GM12878 (cell line): ENCODE results near the gene CNTNAP5. TPM values are rescaled to one million over a fixed set of nuclear protein-coding genes. Genes with fewer than 3 reads are reported as not detected.

Experiments
- ATAC-seq: fragments of 200-7000 bp; cut with Tn5 transposase; 3 replicates; pipeline ENCODE4 v1.9.1; 2020; ENCODE audit warnings: mild to moderate bottlenecking, moderate library complexity
- BruUV-seq: library from RNA; stranded (reverse); fragments of 400-500 nt; replicated peaks from 2 replicates; lab custom pipeline; 2021; lab: Mats Ljungman, UMichigan
- CTCF ChIA-PET: fragments of 300-600 bp; sonication (Branson Sonifier 250); formaldehyde crosslinking; extraction: SDS; loops from one replicate; lab custom pipeline; 2021; ENCODE audit warnings: inconsistent platforms; lab: Yijun Ruan, JAX
- POLR2A ChIA-PET: fragments of 350-600 bp; formaldehyde crosslinking; extraction: SDS; loops from one replicate; lab custom pipeline; 2021; ENCODE audit warnings: inconsistent platforms; lab: Charles Lee
- RAD21 ChIA-PET: fragments of 300-600 bp; sonication (Branson Sonifier 250); formaldehyde crosslinking; loops from one replicate; lab custom pipeline; 2023; ENCODE audit warnings: antibody characterized with exemption; ENCODE audit not compliant: unreplicated experiment; lab: Charles Lee
- SMC1A ChIA-PET: fragments of 300-600 bp; sonication (Branson Sonifier 250); formaldehyde crosslinking; loops from one replicate; lab custom pipeline; 2023; ENCODE audit not compliant: unreplicated experiment, uncharacterized antibody; lab: Charles Lee
- DNase-seq: peaks from one replicate; pipeline ENCODE4 v3.0.0-alpha.2; 2011; ENCODE audit warnings: low read depth, low spot score
- FAIRE-seq: peaks from 3 replicates; lab custom pipeline; 2011; peaks lifted over from hg19 to GRCh38; lab: Jason Lieb, UNC
- H2AFZ ChIP-seq: 2 replicates; pipeline ENCODE4 v1.6.0; 2011; ENCODE audit warnings: low read depth, low read length, control low read depth; ENCODE audit not compliant: control insufficient read depth
- H3K27ac ChIP-seq: 2 replicates; pipeline ENCODE4 v1.5.1; 2011; ENCODE audit warnings: control low read depth; ENCODE audit not compliant: control insufficient read depth, insufficient read depth
- H3K27me3 ChIP-seq, 2 experiments: replicated peaks in 1 of 2; 2 replicates each; pipeline versions ENCODE4 v1.6.0 to v1.6.1; 2011; ENCODE audit warnings: low read length in 1 of 2; ENCODE audit not compliant: control insufficient read depth in 2 of 2, insufficient read depth in 2 of 2
- H3K36me3 ChIP-seq, 2 experiments: 2 replicates each; pipeline ENCODE4 v1.5.1; 2011; ENCODE audit warnings: low read length in 1 of 2; ENCODE audit not compliant: control insufficient read depth in 2 of 2, insufficient read depth in 2 of 2
- H3K4me1 ChIP-seq: 2 replicates; pipeline ENCODE4 v1.6.1; 2011; ENCODE audit warnings: mild to moderate bottlenecking, low read length, moderate library complexity, mixed read lengths; ENCODE audit not compliant: control insufficient read depth, insufficient read depth
- H3K4me2 ChIP-seq: 2 replicates; pipeline ENCODE4 v1.6.0; 2011; ENCODE audit warnings: control low read depth; ENCODE audit not compliant: control insufficient read depth, insufficient read depth
- H3K4me3 ChIP-seq: fragments of 200-600 bp; sonication (generic); 2 replicates; pipeline ENCODE4 v1.5.1; 2016
- H3K79me2 ChIP-seq: 2 replicates; pipeline ENCODE4 v1.6.0; 2011; ENCODE audit warnings: low read length; ENCODE audit not compliant: control insufficient read depth, insufficient read depth
- H3K9ac ChIP-seq: 2 replicates; pipeline ENCODE4 v1.8.0; 2011; ENCODE audit warnings: low read length, control low read depth, mixed read lengths; ENCODE audit not compliant: control insufficient read depth, insufficient read depth
- H3K9me3 ChIP-seq: replicated peaks from 3 replicates; pipeline ENCODE4 v1.5.1; 2011; ENCODE audit warnings: mild to moderate bottlenecking, low read length; ENCODE audit not compliant: control insufficient read depth, insufficient read depth
- H4K20me1 ChIP-seq: 2 replicates; pipeline ENCODE4 v1.6.0; 2011; ENCODE audit not compliant: control insufficient read depth, insufficient read depth
- BHLHE40 ChIP-seq, 2 experiments: fragments of 450-650 bp in 1 of 2; IDR thresholded peaks; 2 replicates each; pipeline ENCODE4 v1.6.1; 2011 to 2017; ENCODE audit warnings: low read depth in 2 of 2, borderline replicate concordance in 1 of 2, improper control_type of control experiment in 1 of 2, low read length in 1 of 2, mild to moderate bottlenecking in 1 of 2
- BRCA1 ChIP-seq: IDR thresholded peaks from 2 replicates; pipeline ENCODE4 v1.6.1; 2011; ENCODE audit warnings: low read depth, low read length, improper control_type of control experiment
- CREB1 ChIP-seq: IDR thresholded peaks from 2 replicates; pipeline ENCODE4 v1.6.1; 2012; ENCODE audit warnings: low read depth, mild to moderate bottlenecking, inconsistent platforms
- E2F4 ChIP-seq: IDR thresholded peaks from 2 replicates; pipeline ENCODE4 v1.6.1; 2012; ENCODE audit warnings: low read depth, low read length, improper control_type of control experiment
- EED ChIP-seq: sonication (generic); IDR thresholded peaks from 2 replicates; pipeline ENCODE4 v1.6.1; 2016; ENCODE audit warnings: antibody characterized with exemption, low read depth
- EP300 ChIP-seq, 2 experiments: fragments of 150-350 bp in 1 of 2; IDR thresholded peaks; 2 replicates each; pipeline ENCODE4 v1.6.1; 2011 to 2012; ENCODE audit warnings: low read depth in 2 of 2, low read length in 2 of 2, borderline replicate concordance in 1 of 2, improper control_type of control experiment in 1 of 2, inconsistent platforms in 1 of 2; ENCODE audit not compliant: control insufficient read depth in 1 of 2
- HDAC2 ChIP-seq: fragments of 200-600 bp; sonication (generic); IDR thresholded peaks from 2 replicates; pipeline ENCODE4 v1.6.1; 2017
- NR2F1 ChIP-seq: fragments of 450-650 bp; conservative IDR thresholded peaks from 2 replicates; pipeline ENCODE4 v1.6.1; 2017; ENCODE audit warnings: mild to moderate bottlenecking
- PAX8 ChIP-seq: fragments of 450-650 bp; IDR thresholded peaks from 2 replicates; pipeline ENCODE4 v1.6.1; 2017; ENCODE audit warnings: mild to moderate bottlenecking, moderate library complexity
- POLR2A ChIP-seq: IDR thresholded peaks from 2 replicates; pipeline ENCODE4 v1.6.1; 2011; ENCODE audit warnings: low read depth, mild to moderate bottlenecking, low read length
- RELA ChIP-seq: fragments of 450-650 bp; IDR thresholded peaks from 2 replicates; pipeline ENCODE4 v1.8.0; 2014; ENCODE audit warnings: borderline replicate concordance; ENCODE audit not compliant: partially characterized antibody
- SREBF2 ChIP-seq: IDR thresholded peaks from 2 replicates; pipeline ENCODE4 v1.6.1; 2012; ENCODE audit warnings: mild to moderate bottlenecking, low read length
- ZBTB4 ChIP-seq: fragments of 450-650 bp; formaldehyde crosslinking; IDR thresholded peaks from 2 replicates; pipeline ENCODE4 v1.4.0; 2022; ENCODE audit warnings: mild to moderate bottlenecking, moderate library complexity
- ZNF622 ChIP-seq: fragments of 450-650 bp; IDR thresholded peaks from 2 replicates; pipeline ENCODE4 v1.6.1; 2017; ENCODE audit warnings: mild to moderate bottlenecking, inconsistent platforms
- WGBS: methylation state at CpG from one replicate; pipeline ENCODE4 v1.1.6; 2016; ENCODE audit warnings: low lambda C conversion rate; ENCODE audit not compliant: insufficient replicate concordance, insufficient coverage; ENCODE audit errors: missing lambda C conversion rate; 5-methylcytosine and 5-hydroxymethylcytosine counted together
- in situ Hi-C: fragments of 300-500 bp; cut with MboI; formaldehyde crosslinking; loops from 9 replicates; pipeline ENCODE4 v1.14.3; 2018; ENCODE audit warnings: mixed read lengths
- intact Hi-C: fragments of 100-400 bp; cut with micrococcal nuclease; formaldehyde crosslinking; loops from one replicate; pipeline ENCODE4 v1.14.2; 2022; ENCODE audit not compliant: unreplicated experiment
- polyA plus RNA-seq, 11 experiments: library from polyadenylated mRNA; depleted of rRNA in 4 of 11; unstranded in 6 of 11; stranded (reverse) in 5 of 11; fragments of >200 nt; fragmentation: Nextera tagmentation in 4 of 11; fragmentation: Illumina TruSeq in 1 of 11; extraction: Ambion mirVana in 4 of 11; extraction: Trizol in 1 of 11; gene quantifications; 1 replicate in 1 of 11; 2 replicates in 10 of 11; pipeline versions ENCODE4 v1.2.1 to v1.2.3, GENCODE V29; 2011 to 2016; ENCODE audit warnings: inconsistent platforms in 2 of 11, missing spikeins in 2 of 11, low read depth in 1 of 11
- total RNA-seq, 4 experiments: library from RNA; depleted of rRNA in 3 of 4; stranded (reverse); fragments of >200 nt in 3 of 4; fragmentation: Illumina TruSeq in 1 of 4; extraction: Trizol in 1 of 4; gene quantifications; 2 replicates each; pipeline versions ENCODE4 v1.2.1 to v1.2.3, GENCODE V29; 2013 to 2021
- TF ChIP-seq, protein P1 (sequence below): fragments of 450-650 bp; IDR thresholded peaks from 2 replicates; pipeline ENCODE4 v1.6.1; 2017; ENCODE audit warnings: mild to moderate bottlenecking, low read depth, inconsistent platforms; ENCODE audit not compliant: poor library complexity, severe bottlenecking
- TF ChIP-seq, protein P2 (sequence below): fragments of 450-650 bp; IDR thresholded peaks from 2 replicates; pipeline ENCODE4 v1.6.1; 2016; ENCODE audit warnings: mild to moderate bottlenecking

The CNTNAP5 gene
- total and polyA plus RNA-seq, 10 of the 15 experiments (the other 5 are each of a cell fraction or from before 2014, with no cell fraction given), result not detected

- intact Hi-C loops, result no loop called here
- no peak overlapping the region for H3K9ac ChIP-seq
- in situ Hi-C loops, result no loop called here
- H2AFZ ChIP-seq, result no peak overlapping the region
- H3K27me3 ChIP-seq, result no peaks in the 10 kb centered on the region
- DNase-seq, result no peak
- no peaks in the 10 kb centered on the region for H3K79me2 ChIP-seq
- H3K9me3 ChIP-seq, result no peaks in the 10 kb centered on the region
- CTCF ChIA-PET, result no interaction called here
- BruUV-seq, result no TSS peak
- RAD21 ChIA-PET, result no interaction called here
- SMC1A ChIA-PET, result no interaction called here
- no peaks in the 10 kb centered on the region for H3K36me3 ChIP-seq
- POLR2A ChIA-PET, result no interaction called here
- H3K27ac ChIP-seq, result no peak overlapping the region
- no peaks in the 10 kb centered on the region for H4K20me1 ChIP-seq
- no peak for ATAC-seq
- TF ChIP-seq CREB1, result no peak
- no peak for TF ChIP-seq SREBF2
- no peak for TF ChIP-seq ZBTB4 (CRISPR knock-in tag)
- TF ChIP-seq NR2F1, result no peak
- TF ChIP-seq EED, result no peak
- TF ChIP-seq, protein P1, sequence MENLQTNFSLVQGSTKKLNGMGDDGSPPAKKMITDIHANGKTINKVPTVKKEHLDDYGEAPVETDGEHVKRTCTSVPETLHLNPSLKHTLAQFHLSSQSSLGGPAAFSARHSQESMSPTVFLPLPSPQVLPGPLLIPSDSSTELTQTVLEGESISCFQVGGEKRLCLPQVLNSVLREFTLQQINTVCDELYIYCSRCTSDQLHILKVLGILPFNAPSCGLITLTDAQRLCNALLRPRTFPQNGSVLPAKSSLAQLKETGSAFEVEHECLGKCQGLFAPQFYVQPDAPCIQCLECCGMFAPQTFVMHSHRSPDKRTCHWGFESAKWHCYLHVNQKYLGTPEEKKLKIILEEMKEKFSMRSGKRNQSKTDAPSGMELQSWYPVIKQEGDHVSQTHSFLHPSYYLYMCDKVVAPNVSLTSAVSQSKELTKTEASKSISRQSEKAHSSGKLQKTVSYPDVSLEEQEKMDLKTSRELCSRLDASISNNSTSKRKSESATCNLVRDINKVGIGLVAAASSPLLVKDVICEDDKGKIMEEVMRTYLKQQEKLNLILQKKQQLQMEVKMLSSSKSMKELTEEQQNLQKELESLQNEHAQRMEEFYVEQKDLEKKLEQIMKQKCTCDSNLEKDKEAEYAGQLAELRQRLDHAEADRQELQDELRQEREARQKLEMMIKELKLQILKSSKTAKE, result no peak
- no peak for TF ChIP-seq POLR2A
- no peak for TF ChIP-seq E2F4
- TF ChIP-seq HDAC2, result no peak
- no peak for TF ChIP-seq EP300 (IDR thresholded peaks at IDR 0.05; ENCODE audit: borderline replicate concordance in 1 of 2, control insufficient read depth in 1 of 2, low read depth in 2 of 2, low read length in 2 of 2)
- TF ChIP-seq PAX8, result no peak
- no peak for TF ChIP-seq BRCA1
- no peak for TF ChIP-seq RELA
- TF ChIP-seq, protein P2, sequence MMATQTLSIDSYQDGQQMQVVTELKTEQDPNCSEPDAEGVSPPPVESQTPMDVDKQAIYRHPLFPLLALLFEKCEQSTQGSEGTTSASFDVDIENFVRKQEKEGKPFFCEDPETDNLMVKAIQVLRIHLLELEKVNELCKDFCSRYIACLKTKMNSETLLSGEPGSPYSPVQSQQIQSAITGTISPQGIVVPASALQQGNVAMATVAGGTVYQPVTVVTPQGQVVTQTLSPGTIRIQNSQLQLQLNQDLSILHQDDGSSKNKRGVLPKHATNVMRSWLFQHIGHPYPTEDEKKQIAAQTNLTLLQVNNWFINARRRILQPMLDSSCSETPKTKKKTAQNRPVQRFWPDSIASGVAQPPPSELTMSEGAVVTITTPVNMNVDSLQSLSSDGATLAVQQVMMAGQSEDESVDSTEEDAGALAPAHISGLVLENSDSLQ, result no peak
- no peak for TF ChIP-seq BHLHE40 (IDR thresholded peaks at IDR 0.05; ENCODE audit: borderline replicate concordance in 1 of 2, low read depth in 2 of 2, low read length in 1 of 2)
- TF ChIP-seq ZNF622, result no peak
- WGBS, result 11% methylated on average over 2 of the region's 2 CpGs
- FAIRE-seq, result no peak
- no peak overlapping the region for H3K4me3 ChIP-seq
- no peaks in the 10 kb centered on the region for H3K4me1 ChIP-seq
- no peak overlapping the region for H3K4me2 ChIP-seq
Measured at GRCh38 chr2:124048664-124049063, 23.6 kb downstream of the CNTNAP5 start.
